ENCODE results near the gene WFDC10A.
"Not testable (repeated sequence)": the region's sequence is repeated elsewhere in the genome, so short reads cannot be mapped to it uniquely, and the experiment has no call there.

WFDC10A gene

GRCh38 chr20:45629496-45630100, at the start of gene WFDC10A:
TSS of gene WFDC10A (plus strand) at chr20:45629739. CDS start at chr20:45629814, 75 bp downstream.
- DNase-seq = peak; percentile 52

GRCh38 chr20:45581702-45582101, 47.8 kb upstream of the WFDC10A start:
- no peak for DNase-seq

GRCh38 chr20:45583502-45583901, 46.0 kb upstream of the WFDC10A start:
- DNase-seq = no peak

- not testable (repeated sequence) for DNase-seq
These were observed 45.2 kb upstream of the WFDC10A start for GRCh38 chr20:45584294-45584693.

- DNase-seq = peak; percentile 4
These were observed 43.6 kb upstream of the WFDC10A start for GRCh38 chr20:45585986-45586385.

- DNase-seq = peak; percentile 4
These were observed 40.7 kb upstream of the WFDC10A start for GRCh38 chr20:45588800-45589199.

- no peak for DNase-seq
These were observed 39.8 kb upstream of the WFDC10A start for GRCh38 chr20:45589725-45590124.

- peak; percentile 66 for DNase-seq
These were observed 36.9 kb upstream of the WFDC10A start for GRCh38 chr20:45592574-45593189.

- DNase-seq = no peak
These were observed 36.0 kb upstream of the WFDC10A start for GRCh38 chr20:45593498-45593897.

GRCh38 chr20:45595235-45595634, 34.3 kb upstream of the WFDC10A start:
- DNase-seq = no peak

GRCh38 chr20:45607810-45608209, 21.7 kb upstream of the WFDC10A start:
- no peak for DNase-seq

- DNase-seq = peak; percentile 93
These were observed 18.5 kb upstream of the WFDC10A start for GRCh38 chr20:45611054-45611453.

GRCh38 chr20:45612314-45612713, 17.2 kb upstream of the WFDC10A start:
- DNase-seq = no peak

GRCh38 chr20:45617591-45617990, 11.9 kb upstream of the WFDC10A start:
- DNase-seq = no peak

GRCh38 chr20:45621593-45621992, 7.9 kb upstream of the WFDC10A start:
- no peak for DNase-seq

- DNase-seq = no peak
These were observed 3.0 kb upstream of the WFDC10A start for GRCh38 chr20:45626540-45626939.

- DNase-seq = no peak
These were observed 832 bp downstream of the WFDC10A start for GRCh38 chr20:45630371-45630770.

- DNase-seq = no peak
These were observed 1.6 kb downstream of the WFDC10A start, which contains the start of gene WFDC9 for GRCh38 chr20:45631184-45631583. TSS of gene WFDC9 (minus strand) at chr20:45631284. CDS start at chr20:45610181, 21,103 bp downstream.

GRCh38 chr20:45636513-45636912, 7.0 kb downstream of the WFDC10A start:
- no peak for DNase-seq

GRCh38 chr20:45639687-45640086, 10.1 kb downstream of the WFDC10A start:
- DNase-seq = no peak

- not testable (repeated sequence) for DNase-seq
These were observed 11.5 kb downstream of the WFDC10A start for GRCh38 chr20:45641076-45641475.

GRCh38 chr20:45645869-45646268, 16.3 kb downstream of the WFDC10A start:
- not testable (repeated sequence) for DNase-seq

- DNase-seq = no peak
These were observed 17.3 kb downstream of the WFDC10A start for GRCh38 chr20:45646875-45647274.

GRCh38 chr20:45647441-45648050, 18.0 kb downstream of the WFDC10A start:
- no peak for DNase-seq

Data from HCEC 1CT (cell line).